ENCODE measurements around the gene KIAA1958.

Gene KIAA1958, protein sequence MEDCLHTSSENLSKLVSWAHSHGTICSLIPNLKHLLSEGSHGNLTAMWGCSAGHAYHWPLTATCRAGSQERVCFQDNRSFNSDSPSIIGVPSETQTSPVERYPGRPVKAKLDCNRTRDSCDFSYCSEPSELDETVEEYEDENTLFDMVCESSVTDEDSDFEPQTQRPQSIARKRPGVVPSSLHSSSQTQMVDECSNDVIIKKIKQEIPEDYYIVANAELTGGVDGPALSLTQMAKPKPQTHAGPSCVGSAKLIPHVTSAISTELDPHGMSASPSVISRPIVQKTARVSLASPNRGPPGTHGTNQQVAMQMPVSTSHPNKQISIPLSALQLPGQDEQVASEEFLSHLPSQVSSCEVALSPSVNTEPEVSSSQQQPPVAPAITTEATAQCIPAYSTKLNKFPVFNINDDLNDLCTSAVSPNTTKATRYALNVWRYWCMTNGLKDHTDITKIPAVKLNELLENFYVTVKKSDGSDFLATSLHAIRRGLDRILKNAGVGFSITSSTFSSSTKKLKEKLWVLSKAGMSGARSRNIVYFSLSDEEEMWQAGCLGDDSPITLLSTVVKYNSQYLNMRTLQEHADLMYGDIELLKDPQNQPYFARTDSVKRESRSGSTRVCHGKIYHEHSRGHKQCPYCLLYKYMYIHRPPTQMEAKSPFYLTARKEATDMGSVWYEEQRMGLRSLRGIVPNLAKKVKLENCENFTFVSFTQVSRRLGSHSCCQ

DNA sequence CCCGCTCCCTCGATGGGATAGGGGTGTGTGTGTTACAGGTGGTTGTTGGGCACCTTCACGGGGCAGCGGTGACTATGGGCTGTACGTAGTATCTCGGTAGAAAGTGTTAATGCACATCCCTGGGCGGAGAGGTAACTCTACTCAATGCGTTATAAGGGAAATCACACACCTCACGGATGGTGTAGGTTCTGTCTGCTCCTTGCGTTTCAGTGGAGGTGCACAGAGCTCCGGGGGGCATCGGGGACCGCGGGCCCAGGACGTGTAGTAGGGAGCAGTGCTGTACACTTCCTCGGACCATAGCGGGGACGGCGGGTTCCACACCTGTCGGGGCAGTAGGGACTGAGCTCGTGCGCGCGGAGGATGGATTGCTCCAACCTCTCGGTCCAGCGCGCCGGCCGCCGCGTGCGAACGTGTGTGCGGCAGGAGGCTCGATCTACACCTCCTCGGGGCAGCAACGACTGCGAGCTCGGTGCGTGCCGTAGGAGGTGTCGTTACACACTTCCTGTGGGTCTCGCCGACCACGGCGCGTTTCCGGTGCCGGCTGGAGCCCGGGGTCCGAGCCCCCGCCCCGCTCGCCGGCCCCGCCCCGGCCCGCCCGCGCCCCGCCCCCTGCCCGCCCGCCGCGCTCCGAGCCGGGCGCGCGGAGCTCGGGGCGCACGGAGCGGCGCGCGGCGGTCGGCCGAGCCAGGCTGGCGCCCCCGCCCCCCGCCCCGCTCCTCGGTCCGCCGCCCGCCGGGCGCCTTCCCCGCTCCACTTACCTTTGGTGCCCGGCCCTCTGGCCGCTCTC is at the start of gene KIAA1958:
TSS of gene KIAA1958 (plus strand) at position 607 of the 787 bp plus-strand sequence. CDS start 87,254 bp downstream, outside the sequence.
- peak; percentile 65 for DNase-seq

DNA sequence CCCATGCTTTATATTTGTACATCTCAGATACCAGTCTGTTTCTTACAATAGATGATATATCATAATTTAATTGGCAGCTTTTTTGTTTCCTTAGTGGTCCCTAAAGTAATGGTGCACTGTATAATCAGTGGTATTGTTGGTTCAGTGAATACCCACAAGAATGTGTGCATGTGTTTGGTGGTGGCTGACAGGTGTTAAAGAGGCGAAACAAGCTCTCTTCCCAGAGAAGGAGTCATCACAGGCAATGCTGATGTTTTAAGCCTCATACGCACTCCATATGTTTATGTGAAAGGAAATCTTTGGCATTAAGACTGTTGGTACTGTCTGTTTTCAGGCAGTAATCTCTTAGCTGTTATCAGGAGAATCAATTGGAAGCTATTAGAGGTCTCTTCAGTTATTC is 49.2 kb upstream of the KIAA1958 start:
- no peak for DNase-seq

DNA sequence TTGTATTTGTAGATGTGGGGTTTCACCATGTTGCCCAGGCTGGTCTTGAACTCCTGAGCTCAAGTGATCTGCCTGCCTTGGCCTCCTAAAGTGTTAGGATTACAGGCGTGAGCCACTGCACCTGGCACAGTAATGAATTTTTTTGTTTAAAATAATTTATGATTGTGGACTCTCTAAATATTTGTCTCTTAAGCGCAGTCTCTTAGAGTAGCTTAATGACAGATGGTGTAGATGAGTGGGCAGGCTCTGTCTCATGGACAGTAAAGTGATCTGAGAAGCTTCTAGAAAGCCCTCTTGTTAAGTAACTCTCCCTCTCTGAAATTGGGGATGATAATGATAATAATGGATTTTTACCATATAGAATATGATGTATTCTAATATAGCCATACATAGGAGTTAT is 47.5 kb upstream of the KIAA1958 start:
- DNase-seq = no peak

DNA sequence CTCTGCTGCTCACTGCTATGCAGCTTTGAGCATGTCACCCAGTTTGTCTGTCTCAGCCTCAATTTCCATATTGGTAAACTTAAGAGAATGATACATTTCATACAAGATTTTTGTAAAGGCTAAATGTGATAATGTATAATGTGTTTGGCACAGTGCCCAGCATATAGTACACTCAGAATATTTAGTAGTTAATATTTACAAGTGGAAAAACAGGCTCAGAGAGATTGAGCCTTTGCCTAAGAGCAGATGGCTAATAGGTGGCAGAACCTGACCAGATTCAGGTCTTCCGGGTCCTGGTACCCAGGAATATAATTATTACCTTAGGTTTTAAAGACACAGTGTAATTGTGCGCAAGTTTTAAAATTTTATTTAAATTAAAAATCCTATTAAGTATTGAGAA is 46.8 kb upstream of the KIAA1958 start:
- DNase-seq = no peak

DNA sequence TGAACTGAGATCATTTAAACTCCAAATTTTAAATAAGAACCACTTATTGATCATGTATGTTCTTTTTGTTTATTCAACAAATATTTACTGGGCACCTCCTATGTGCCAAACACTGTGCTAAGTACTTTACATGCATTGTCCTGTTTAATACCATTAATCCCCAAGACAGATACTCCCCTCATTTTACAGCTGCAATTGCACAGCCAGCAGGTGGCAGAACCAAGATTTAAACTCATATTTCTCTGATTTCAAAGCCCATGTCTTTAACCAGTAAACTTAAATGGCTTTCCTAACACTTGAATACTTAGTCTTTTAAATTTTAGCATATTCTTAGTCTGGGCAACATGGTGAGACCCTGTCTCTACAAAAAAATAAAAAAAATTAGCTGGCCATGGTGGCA is 43.4 kb upstream of the KIAA1958 start:
- DNase-seq = no peak

DNA sequence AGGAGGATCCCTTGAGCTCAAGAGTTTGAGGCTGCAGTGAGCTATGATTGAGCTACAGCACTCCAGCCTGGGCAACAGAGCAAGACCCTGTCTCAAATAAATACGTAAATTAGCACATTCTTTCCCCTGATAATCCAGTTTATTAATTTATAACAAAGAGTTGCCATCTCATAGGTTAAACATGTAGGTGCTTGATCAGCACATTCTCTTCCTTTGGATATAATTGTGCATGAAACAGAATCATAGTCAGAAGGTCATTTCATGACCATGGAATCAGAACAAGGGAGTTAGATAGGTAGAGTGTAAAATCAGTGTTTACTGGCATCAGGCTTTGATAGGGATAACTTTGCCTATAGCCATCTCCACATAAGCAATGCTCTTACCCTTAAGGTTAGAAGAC is 43.0 kb upstream of the KIAA1958 start:
- no peak for DNase-seq

DNA sequence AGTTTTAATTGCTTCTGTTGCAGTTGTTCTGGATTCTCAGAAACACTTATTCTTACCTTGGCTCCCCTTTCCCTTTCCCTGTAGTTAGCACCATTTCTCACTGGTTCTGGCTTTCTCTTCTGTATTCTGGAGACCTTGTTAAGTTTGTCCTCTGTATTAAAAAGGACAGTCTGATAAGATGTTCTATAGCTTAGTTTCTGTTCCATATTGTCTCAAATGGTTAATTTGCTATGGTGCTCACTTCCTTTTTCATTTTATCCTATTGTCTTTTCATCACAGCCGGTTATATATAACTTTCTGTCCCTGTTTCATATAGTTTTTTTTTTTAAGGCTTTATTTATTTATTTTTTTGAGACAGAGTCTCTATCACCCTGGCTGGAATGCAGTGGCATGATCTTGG is 41.4 kb upstream of the KIAA1958 start:
- DNase-seq = no peak

DNA sequence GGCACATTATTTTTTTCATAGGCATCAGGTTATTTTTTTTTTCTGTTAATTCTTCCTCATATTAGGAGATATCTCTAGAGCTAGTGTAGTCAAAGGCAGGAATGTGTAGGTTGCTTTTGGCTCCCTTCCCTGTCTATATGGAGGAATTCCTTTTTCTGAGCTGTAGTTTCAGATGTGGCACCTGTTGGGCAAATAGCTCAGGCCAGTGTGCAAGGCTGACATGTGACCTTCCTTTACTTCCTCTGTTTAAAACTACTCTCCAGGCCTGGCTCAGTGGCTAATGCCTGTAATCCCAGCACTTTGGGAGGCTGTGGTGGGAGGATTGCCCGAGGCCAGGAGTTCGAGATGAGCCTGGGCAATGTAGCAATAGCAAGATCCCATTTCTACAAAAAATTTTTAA is 40.5 kb upstream of the KIAA1958 start:
- no peak for DNase-seq

- no peak for DNase-seq
These were observed 40.1 kb upstream of the KIAA1958 start for GRCh38 chr9:112446526-112446925.

DNA sequence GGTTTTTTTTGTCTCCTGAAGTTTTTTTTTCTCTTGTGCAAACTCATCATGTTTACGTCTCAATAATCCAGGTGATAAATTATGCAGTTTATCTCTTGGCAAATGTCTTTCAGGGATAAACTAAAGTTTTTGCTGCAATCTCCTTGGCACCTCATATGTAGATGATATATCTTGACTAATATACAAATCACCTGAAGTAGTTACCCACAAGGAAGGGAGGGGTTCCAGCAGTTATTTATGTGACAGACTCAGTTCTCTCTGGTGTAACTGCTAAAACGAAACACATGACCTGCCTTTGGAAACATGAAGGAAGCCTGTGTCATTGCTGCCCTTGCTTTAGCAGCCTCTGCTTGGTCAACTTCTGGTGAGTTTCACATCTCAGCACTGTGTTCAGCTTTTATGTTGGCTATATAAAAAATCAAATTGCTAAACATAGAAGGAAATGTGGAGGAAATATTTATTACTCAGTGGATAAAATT is 39.3 kb upstream of the KIAA1958 start:
- no peak for DNase-seq

GRCh38 chr9:112462855-112463254 is 23.8 kb upstream of the KIAA1958 start:
- DNase-seq = no peak

GRCh38 chr9:112465352-112465751 is 21.3 kb upstream of the KIAA1958 start:
- no peak for DNase-seq

DNA sequence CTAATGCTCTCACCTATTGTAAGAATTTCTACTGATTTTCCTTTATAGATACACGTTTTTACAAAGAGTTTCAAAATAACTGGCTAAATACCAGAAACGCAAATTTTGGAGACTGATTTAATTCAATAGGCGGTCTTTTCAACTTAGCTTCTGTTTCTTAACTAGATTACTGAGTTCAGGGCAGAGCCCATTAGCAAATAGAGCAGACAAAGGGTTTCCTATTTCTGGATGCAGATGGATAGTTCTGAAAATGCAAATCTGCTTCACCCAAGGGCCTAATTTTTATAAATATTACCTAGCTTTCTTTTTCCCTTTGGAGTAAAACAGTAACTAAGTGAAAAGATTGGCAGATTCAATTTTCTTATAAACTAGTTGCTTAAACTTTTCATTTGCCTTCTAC is 13.6 kb upstream of the KIAA1958 start:
- peak; percentile 29 for DNase-seq

DNA sequence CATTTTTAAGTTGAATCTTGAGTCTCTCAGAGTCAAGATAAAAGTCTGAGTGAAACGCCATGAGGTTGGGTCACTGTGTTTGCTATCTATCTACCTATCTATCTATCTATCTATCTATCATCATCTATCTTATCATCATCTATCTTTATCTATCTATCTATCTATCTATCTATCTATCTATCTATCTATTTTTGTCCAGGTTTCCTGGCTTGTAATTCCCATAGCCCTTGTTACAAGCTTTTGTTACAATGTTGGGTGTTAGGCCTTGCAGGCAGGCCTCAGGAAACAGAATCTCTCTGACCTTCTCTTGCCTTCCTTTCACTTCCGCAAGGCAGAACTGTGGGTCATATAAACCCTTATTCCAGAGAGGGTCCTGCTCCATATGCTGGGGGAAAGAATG is 12.6 kb upstream of the KIAA1958 start:
- DNase-seq = no peak

DNA sequence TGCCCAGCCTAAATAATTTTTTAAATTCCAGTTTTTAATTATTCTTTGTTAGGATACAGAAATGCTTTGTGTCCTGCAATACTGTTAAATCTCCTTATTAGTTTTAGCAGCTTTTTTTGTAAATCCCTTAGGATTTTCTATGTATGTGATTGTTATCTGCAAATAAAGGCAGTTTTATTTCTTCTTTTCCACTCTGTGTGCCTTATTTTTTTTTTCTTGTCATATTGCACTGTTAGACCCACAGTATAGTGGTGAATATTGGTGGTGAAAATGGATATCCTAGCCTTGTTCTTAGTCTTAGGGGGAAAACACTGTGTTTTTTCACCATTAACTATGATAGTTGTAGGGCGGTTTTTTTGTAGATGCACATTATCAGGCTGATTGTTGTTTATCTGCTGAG is 11.3 kb upstream of the KIAA1958 start:
- no peak for DNase-seq

DNA sequence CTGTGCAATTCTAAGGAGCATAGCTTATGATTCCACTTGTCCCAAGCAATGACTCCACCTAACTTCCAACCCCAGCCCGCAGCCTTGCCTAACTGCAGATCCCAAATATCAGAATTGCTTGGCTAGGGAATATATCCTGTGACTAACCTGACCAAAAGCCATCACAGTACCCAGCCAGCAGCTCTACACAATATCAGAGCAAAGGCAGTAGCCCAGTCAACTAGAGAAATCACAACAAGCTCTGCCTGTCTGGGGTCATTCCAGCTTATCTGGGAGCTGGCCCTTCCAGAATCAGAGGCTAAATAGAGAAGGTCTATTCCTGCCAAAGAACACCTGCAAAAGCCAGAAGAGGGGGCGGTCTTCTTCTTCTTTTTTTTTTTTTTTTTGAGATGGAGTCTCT is 9.3 kb upstream of the KIAA1958 start:
- no peak for DNase-seq

- no peak for DNase-seq
These were observed 7.4 kb upstream of the KIAA1958 start for GRCh38 chr9:112479221-112479620.

DNA sequence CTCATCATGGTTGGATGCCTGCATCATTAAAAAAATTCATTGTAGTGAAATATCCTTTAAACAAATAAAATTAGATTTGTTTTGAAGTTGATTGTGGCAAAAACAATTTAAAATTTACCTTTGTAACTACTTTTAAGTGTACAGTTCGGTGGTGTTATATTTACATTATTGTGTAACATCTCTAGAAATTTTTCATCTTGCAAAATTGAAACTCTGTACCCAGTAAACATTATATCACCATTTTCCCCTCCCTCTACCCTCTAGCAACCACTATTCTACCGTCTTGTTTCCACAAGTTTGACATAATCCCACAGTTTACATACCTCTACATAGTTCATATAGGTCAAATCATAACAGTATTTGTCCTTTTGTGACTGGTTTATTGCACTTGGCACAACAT is 2.0 kb upstream of the KIAA1958 start:
- no peak for DNase-seq

DNA sequence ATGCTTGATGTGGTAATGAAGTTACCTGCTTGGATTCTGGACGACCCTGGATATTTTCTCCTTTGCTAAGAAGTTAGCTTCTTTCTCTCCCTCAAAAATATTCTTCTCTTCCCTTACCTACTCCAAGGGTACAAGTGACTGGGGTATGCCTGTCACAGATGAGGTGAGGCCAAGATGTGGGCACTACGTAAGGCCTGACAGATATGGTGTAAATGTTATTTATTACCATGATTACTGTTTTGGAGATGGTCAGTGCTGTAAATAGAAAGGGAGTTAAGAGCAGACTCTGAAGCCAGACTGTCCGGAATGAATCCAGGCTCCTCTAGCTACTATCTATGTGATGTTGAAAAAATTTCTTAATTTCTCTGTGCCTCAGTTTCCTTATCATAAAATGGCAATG is 1.1 kb upstream of the KIAA1958 start:
- DNase-seq = no peak

DNA sequence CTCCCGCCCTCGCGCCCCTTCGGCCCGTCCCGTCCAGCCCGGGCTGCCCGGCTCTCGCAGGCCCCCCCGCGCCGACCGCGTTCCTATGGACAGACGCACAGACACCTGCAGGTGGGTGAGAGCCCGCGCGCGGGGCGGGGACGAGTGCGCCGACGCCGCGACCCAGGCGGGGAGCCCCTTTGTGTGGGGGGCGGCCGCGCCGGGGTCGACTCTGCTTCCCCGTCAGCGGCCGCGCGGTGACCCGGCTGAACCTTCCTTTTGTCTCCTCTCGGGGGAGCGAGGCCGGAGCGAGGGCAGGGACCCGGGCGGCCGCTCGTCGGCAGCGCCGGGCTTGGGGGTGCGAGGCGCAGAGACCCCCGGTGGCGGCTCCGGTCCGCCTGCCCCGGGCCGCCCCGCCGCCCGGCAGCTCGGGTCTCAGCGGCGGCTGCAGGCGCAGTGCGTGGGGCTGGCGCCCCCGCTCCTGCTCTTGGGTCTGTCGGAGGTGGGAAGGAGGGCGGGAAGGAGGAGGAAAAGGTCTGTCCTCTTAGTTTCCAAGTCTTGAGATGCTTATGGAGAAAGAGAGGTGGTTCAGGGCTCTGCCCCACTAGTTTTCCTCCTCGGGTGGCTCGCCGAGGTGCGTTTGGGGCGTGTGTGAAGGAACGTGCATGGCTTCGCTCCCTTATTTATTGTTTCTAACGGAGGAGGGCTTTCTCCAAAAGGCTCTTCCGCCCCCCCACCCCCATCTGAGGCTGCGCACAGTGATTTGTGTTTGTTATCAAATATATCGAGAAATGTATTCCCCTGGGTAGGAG is 576 bp downstream of the KIAA1958 start:
- no peak for DNase-seq

- DNase-seq = no peak
These were observed 1.2 kb downstream of the KIAA1958 start for GRCh38 chr9:112487799-112488340.

- DNase-seq = no peak
These were observed 2.5 kb downstream of the KIAA1958 start for GRCh38 chr9:112489039-112489546.

All from NCI-H1048 (cell line).